ENCODE results near the gene APC.
"Not testable (repeated sequence)": the region's sequence is repeated elsewhere in the genome, so short reads cannot be mapped to it uniquely, and the experiment has no call there.

The APC gene

DNA sequence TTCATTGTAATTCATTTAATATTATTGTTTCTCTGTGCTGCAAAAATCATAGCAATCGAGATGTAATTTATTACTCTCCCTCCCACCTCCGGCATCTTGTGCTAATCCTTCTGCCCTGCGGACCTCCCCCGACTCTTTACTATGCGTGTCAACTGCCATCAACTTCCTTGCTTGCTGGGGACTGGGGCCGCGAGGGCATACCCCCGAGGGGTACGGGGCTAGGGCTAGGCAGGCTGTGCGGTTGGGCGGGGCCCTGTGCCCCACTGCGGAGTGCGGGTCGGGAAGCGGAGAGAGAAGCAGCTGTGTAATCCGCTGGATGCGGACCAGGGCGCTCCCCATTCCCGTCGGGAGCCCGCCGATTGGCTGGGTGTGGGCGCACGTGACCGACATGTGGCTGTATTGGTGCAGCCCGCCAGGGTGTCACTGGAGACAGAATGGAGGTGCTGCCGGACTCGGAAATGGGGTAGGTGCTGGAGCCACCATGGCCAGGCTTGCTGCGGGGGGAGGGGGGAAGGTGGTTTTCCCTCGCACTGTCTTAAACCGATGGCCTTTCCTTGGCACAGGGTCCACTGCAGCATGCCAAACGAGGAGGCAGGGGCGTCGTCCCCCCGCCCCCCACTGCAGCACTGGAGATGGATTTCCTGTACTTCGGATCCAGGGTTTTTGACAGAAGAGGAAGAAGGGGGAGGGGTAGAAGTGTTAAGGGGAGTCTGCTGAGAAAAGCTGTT, at the start of gene APC:
APC (plus strand) TSS at position 423 of the 728 bp plus-strand sequence. CDS start 17,006 bp downstream, outside the sequence.
- DNase-seq, result peak; percentile 94

DNA sequence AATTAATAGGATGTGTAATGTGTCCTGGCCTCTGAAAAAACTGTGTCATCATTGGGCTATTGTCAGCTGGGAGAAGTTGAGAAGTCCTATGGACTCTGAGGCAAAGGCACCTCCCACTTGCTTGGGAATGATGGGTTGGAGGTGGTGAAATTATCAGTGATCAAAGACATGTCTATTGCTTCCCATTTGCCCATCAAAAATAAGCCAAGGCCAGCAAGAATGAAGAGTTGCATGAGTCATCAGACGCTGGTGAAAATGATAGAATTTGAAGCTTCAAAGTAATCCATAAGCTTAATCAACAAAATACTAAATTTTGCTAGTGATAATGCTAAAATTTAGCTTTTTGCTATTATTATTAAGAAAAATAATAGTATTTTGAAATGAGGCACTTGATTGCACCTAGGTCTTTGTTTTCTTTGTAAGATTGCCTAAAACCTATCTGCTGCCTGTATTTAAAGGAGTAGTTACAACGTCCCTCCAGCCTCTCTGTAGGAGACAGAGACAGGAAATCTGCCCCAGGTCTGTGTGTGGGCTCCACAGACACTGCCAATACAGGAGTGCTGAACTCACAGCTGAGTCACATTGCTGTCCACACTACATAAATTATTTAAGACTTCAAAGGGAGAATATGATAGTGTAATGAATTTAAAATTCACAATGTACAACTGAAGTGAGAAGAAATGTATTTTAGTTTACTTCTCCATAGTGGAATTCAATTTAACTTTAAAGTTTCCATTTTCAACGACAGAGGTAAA, 48.4 kb upstream of the APC start:
- DNase-seq, result no peak

DNA sequence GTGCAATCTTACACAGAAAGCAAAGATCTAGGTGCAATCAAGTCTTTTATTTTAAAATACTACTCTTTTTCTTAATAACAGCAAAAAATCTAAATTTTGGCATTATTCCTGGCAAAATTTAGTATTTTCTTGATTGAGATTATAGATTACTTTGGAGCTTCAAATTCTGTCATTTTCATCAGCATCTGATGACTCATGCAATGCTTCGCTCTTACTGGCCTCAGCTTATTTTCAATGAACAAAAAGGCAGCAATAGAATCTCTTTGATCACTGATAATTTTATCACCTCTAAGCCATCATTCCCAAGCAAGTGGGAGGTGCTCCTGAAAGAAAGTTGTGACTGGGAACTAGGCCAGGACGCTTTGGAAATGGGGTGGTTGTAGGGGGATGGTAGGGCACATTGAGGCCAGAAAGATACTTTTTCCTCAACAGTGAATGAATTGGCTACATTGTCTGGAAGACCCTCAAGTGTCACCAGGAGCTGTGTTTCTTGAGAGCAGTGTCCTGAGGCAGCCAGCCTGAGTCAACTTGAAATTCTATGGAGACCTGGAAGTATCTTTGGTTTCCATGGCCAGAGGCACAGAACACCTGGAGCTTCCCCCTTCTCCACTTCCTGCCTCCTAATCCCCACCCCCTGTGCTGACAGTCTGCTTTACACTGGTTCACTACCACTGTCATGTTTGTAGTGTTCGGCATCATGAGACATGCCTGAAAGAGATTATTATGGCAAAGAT, 46.9 kb upstream of the APC start:
- no peak for DNase-seq

DNA sequence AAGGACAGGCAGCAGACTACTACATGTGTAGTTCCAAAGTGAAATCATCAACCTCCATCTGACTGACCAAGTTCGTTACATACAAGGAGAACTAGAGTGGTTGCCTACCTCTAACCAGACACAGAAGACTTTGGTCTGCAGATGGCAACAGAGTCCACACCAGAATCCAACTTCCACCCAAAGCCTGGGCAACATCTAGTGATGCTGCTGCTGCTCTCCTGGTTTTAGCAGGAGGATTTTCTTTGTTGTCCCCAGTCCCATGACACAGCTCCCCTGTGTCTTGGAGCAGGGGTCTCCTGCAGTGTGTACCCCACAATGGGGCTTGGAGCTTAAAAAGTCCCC, 46.4 kb upstream of the APC start:
- peak; percentile 64 for DNase-seq

DNA sequence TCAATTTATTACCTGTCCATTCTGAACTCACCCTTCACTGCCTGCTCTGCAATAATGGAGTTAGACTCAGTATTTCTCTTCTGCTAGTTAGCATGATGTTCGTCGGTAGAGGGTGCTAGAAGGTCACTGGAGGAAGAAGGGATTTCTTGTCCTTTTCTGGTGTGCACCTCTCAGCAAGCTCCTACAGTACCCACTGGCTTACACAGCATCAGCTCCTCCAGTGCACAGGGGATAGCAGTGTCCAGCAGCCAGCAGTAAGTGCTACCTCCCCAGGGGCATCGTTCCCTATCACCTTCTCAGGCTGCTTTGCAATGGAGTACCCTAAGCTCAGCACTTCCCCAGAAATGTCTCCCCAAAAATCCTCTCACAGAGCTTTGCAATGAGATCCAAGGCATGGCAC, 45.9 kb upstream of the APC start:
- peak; percentile 85 for DNase-seq

DNA sequence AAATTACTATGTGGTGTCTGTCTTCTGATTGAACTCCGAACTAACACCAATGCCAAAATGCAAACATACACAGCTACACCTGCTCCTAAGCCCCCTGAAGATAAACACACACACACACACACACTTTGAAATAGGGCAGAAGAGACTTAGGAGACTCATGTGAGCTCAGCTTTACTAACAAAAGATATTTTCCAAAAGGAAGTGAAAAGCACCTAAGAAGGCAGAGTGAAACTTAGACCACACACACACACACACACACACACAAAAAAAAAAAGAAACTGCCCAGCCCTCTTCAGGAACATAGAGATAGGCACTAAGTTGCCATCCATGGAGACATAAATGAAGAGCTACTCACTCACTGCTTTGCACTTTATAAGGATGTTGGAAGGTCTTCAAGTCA, 45.2 kb upstream of the APC start:
- no peak for DNase-seq

DNA sequence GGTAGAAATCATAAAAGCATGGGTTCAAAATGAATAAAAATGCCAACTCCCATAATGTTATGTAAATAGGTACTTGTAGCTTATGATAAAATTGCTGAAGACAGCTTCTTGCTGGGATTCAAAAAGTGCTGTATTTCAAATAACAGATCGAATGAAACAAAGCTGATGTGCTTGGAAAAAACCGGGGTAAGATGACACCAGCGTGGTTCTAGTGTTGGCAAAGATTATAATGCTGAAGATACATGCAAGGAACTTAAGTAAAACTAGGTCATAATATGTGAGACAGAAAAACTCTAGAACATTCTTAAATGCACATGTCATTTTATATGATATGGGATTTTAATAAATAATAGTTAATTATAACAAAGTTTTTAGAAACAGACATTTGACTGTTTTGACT, 44.4 kb upstream of the APC start:
- DNase-seq, result no peak

DNA sequence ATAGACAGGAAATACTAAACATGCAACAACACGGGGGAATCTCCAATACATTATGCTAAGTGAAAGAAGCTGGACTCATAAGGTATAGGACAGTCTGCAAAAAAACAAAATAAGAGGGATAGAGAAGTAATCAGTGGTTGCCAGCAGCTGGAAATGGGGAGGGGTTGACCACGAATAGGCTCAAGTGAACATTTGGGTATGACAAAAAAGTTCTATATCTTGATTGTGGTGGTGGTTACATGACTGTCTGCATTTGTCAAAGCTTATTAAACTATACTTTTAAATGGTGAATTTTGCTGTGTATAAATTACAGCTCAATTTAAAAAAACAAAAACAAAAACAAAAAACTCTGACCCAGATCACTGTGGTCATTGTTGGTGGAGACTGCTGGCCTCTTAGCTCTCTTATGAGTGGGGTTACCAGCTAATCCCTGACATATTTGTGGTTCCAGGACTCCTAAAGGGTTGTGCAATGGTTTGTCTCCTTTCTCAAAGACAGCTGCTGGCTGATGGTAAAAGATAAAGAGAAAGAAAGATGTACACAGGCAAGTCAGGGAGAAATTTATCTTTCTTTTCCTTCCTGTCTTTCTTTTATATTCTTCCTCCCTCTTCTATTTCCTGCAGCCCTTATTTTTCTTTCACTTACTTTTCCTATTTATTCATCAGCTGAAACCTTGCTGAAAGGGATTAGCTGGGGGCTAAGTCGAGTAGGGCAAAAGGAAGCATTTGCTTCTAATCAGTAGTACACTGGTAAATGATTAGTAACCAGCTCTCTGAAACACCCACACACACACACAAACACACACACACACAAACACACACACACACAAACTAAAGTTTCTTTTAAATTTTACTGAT, 42.6 kb upstream of the APC start:
- peak; percentile 94 for DNase-seq

DNA sequence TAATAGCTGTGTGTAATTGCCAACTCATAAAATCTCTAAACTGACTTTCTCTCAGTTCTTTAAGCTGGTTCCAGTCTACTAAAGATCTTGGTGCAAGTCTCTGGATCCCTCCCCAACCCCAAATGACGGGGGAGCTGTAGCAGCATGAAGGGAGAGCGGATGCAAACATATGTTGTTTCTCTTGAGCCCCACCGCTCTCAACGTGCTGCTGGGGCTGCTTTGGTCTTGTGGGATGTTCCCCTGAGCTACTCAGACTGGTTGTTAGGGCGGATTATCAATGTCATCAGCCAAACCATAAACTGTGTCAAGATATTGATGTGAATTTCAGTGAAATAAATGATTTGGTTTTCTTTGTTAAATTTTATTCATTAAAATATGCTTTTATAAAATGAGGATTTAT, 40.9 kb upstream of the APC start:
- no peak for DNase-seq

DNA sequence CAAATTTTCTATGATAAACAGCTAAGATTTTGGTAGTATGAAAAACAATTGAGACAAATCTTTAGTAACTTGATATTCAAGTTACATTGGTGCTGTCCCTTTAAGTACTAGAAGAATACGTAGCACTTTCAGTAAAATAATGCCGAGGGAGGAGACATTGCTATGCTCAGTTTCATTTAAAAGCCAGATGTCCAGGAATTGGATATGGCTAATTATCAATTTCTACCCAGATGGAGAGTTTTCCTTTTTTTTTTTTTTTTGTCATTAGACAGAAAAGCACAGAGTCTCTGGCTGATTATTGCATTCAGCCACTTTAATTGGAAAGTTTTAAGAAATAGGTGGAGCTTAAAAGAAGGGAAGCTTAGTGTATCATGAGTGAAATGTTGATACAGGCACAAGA, 40.4 kb upstream of the APC start:
- no peak for DNase-seq

DNA sequence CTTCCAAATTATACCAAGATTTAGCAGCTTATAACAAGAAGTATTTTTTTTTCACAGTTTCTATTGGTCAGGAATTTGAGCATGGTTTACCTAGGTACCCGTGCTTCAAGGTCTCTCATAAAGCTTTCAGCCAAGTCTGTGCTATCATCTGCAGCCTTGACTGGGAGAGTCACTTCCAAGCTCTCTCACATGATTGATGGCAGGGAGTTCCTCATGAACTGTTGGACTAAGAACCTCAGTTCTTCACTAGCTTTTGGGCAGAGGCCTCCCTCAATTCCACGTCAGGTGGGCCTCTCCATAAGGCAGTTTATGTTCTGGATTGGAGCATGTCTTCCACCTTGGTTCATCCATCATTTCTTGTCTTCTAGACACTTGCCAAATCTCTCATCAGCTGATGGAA, 39.9 kb upstream of the APC start:
- no peak for DNase-seq

DNA sequence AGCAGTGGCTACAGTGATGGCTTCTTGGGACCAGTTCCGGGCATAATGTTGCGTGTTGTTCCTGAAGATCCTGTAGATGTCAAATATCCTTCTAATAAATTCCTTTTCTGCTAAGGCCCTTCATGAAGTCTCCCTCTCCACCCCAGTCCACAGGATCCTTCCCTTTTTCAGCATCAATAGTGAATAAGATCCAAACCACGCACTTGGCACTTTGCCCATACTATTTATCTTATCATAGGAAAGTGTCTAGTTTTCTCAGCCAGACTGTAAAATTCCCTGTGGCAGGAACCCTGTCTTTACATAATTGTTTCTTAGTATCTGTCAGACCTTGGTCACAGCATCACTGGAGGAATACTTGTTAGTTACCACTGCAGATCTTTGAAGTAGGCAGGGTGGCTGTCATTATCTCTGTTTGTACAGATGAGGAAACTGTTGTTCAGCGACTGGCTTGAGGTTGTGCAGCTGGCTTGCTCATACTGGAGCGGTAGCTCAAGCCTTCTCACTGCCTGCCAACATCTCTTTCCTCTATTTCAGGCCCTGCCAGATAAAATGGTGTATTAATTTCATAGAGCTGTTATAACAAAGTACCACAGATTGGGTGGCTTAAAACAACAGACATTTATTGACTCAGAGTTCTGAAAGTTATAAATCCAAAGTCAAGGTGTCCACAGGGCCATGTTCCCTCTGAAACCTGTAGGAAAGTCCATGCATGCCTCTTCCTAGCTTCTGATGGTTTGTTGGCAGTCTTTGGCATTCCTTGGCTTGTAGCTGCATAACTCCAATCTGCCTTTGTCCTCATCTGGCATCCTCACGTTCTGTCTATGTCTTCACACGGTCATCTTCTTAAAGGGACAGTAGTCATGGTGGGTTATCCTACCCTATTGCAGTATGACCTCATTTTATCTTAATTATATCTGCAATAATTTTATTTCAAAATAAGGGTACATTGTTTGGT, 33.5 kb upstream of the APC start:
- peak; percentile 91 for DNase-seq

DNA sequence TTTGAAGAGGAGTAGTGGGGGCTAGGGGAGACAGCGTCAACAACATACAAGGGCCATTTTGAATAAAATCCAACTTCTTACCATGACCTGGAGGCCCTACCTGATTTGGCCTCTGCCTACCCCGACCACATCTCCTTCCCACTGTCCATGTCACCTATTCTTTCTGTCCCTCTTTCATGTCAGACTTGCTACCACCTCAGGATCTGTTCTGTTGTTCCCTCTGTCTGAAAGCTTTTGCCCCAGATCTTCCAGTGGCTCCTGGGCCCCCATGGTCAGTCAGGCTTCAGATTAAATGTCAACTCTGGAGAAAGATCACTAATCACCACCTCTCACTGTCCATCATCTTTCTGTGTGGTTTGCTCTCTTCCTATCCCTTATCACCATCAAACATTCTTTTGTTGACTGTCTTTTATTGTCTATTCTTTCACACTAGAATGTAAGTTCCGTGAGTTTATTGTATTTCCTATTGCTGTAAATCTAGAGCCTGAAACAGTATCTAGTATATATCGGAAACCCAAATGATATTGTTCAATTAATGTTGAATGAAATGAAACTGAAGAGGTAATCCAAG, 31.2 kb upstream of the APC start:
- no peak for DNase-seq

DNA sequence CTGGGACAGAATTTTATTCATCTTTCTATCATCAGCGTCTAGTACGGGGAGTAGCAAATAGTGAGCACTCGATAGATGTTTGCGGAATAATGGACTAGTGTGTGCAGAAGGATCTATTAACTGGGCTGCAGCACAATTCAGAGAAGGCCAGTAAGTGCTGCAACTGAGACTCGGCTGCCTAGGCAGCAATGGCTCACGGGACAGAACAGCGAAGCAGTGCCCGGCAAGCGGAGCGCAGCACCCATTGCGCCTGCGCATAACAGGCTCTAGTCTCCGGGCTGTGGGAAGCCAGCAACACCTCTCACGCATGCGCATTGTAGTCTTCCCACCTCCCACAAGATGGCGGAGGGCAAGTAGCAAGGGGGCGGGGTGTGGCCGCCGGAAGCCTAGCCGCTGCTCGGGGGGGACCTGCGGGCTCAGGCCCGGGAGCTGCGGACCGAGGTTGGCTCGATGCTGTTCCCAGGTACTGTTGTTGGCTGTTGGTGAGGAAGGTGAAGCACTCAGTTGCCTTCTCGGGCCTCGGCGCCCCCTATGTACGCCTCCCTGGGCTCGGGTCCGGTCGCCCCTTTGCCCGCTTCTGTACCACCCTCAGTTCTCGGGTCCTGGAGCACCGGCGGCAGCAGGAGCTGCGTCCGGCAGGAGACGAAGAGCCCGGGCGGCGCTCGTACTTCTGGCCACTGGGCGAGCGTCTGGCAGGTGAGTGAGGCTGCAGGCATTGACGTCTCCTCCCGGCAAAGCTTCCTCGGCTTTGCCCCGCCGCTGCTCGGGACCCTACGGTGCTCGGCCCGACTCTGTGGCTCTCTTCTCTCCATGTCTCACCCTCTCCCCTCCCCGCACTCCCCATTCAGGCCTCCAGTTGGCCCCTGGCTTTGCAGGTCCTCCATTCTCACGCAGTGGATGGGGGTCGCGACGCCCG, 30.2 kb upstream of the APC start:
- peak; percentile 100 for DNase-seq

DNA sequence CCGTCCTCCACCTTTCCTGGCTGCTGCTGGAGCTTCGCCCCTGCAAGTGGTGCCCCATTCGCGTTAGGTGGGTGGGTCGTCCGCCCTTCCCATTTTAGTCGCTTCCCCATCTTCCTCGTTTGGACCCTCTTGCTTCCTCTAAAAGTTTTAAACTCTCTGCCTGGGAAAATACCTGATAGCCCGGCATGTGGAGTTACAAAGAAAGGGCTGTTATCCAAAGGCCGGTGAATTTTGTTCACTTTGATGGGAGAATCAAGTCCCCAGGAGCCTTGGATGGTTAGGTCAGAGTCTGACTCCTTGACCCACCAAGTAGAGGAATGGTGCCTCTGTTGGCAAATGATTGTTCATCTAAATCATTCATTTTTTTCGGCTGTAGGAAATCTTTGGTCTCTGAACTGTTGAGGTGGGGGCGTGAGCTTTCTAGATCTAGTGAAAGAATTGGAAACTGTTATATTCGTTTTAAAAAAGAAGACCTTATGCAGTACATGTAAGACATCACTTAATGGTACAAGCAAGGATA, 29.5 kb upstream of the APC start:
- no peak for DNase-seq

DNA sequence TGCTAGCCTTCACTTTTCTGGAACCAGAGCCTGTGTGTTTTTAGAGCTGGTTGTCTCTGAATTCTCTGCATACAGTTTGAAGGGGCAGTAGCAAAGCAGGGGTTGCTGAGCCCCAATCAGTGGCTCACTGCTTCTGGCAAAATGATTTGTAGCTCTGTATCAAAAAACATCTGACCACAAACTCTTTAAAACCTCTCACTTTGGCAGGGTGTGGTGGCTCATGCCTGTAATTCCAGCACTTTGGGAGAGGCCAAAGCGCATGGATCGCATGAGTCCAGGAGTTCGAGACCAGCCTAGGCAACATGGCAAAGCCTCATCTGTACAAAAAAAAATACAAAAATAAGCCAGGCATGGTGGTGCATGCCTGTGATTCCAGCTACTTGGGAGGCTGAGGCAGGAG, 28.3 kb upstream of the APC start:
- no peak for DNase-seq

DNA sequence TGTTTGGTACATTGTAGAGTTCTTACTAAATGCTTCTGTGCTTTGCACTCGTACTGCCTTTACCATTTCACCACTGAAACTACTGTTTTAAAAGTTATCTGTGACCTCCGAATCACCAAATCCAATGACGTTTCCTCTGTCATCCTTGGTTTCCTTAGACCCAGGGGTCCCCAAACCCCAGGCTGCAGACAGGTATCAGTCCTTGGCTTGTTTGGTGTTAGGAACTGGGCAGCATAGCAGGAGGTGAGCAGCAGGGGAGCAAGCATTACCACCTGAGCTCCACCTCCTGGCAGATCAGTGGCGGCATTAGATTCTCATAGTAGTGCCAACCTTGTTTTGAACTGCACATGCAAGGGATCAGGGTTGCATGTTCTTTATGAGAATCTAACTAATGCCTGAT, 26.8 kb upstream of the APC start:
- no peak for DNase-seq

DNA sequence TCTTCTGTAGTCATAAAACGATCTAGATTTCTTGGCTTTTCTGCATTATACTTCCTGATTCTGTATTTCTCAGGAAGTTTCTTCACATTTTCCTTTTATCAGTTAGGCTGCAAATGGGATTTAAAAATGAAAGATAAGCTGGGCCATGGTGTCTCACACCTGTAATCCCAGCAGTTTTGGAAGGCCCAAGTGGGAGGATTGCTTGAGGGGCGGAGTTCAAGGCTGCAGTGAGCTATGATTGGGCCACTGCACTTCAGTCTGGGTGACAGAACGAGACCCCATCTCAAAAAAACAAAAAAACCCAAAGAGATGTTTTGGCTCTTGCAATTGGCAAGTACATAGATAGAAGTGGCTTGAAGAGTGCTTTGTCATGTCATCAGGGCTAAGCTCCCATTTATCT, 26.2 kb upstream of the APC start:
- no peak for DNase-seq

DNA sequence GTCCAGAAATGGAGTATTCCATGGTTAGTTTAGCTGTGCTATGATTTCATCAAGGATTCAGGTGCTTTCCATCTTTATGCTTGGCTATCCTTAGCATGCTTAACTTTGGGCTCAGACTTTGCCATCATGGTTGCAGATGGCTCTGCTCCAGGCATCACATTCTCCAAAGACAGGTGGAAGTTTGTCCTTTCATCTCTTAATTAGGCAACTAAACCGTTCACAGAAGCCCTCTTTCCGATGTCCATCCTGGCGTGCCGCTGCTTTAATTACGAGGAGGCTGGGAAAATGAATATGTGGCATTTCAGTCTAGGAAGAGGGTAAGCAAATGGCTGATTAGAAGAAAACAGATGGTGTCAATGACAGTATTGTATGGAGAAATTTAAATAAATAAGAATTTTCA, 24.5 kb upstream of the APC start:
- DNase-seq, result no peak

DNA sequence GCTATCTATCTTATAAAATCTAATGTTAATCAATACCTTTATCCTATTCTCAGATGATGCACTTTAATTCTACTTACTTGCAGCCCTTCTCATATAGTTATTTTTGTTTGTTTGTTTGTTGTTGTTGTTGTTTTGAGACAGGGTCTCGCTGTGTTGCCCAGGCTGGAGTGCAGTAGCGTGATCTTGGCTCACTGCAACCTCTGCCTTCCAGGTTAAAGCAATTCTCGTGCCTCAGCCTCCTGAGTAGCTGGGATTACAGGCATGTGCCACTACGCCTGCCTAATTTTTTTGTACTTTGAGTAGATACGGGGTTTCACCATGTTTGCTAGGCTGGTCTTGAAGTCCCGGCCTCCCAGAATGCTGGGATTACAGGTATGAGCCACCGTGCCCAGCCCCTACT, 20.8 kb upstream of the APC start:
- not testable (repeated sequence) for DNase-seq
